Activated CD8-positive, alpha-beta memory T cell treated with anti-CD3 and anti-CD28 coated beads, Interleukin-2, amount 50 U/mL, for 24 hours (primary cell): ENCODE data around the gene FSIP2.
"Not testable (repeated sequence)": the region's sequence is repeated elsewhere in the genome, so short reads cannot be mapped to it uniquely, and the experiment has no call there.

ENCODE experiments used
- DNase-seq: peaks from one replicate; pipeline ENCODE4 v3.0.0-alpha.2; 2020; ENCODE audit errors: extremely low read depth

The FSIP2 gene

DNA sequence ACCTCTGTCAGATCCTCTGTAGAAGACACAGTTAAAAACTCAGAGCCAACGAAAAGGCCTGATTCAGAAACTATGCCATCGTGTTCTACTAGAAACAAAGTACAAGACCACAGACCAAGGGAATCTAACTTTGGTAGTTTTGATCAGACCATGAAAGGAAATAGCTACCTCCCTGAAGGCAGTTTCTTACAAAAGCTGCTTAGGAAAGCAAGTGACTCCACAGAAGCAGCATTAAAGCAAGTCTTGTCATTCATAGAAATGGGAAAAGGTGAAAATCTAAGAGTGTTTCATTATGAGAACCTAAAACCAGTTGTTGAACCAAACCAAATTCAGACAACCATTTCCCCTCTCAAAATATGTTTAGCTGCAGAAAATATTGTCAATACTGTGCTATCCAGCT lies 58.2 kb downstream of the FSIP2 start:
- no peak for DNase-seq

DNA sequence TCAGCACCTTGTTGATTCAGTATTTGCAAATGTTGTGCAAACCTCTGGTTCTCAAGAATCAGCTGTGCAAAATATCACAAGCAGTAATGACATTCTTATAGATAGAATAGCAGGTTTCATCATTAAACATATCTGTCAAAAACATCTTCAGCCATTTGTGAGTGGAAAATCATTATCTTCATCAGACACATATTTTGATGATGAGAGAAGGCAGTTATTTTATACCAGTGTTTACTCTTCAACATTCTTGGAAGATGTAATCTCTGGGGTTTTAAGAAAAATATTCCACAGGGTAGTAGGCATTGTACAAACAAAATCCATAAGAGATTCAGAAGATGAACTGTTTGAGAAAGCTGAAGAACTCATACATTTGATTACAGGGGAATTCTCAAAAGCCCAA lies 64.3 kb downstream of the FSIP2 start:
- no peak for DNase-seq

DNA sequence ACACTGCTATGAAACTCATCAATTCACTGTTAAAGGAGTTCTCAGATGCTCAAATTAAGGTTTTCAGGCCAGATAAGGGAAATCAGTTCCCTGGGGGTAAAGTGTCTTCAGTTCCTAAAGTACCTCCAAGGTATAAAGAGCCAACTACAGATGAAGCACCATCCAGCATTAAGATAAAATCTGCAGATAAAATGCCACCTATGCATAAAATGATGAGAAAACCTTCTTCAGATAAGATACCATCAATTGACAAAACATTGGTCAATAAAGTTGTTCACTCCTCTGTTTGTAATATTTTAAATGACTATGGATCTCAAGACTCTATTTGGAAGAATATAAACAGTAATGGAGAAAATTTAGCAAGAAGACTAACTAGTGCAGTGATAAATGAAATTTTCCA lies 68.2 kb downstream of the FSIP2 start:
- no peak for DNase-seq

DNA sequence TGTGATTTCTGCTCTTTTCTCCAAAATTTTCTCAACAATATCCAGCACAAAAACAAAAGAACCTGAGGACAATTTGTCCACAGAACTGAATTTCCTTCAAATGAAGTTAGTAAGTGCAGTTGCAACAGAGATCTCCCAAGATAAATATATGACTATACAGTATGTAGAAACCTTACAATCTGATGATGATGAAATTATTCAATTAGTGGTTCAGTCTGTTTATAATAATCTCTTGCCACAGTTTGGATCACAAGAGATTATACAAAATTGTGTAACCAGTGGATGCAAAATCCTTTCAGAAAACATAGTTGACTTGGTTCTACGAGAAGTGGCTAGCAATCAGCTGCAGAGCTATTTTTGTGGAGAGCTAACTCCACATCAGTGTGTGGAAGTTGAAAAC lies 68.7 kb downstream of the FSIP2 start:
- no peak for DNase-seq

DNA sequence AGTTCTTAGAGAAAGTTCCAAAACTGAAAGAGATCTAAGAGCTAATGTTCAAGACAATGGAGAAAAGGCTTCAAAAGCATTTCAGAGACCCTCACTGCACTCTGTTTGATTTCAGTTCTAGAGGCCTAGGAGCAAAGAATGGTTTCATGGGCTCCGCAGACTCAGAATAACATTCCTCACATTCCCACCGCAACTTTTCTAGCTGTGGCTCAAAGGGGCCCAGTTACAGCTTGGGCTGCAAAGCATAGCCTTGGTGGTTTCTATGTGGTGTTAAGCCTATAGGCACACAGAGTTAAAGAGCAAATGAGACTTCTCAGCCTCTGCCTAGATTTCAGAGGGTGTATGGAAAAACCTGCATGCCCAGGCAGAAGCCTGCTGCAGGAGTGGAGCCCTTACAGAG lies 73.0 kb downstream of the FSIP2 start:
- no peak for DNase-seq

DNA sequence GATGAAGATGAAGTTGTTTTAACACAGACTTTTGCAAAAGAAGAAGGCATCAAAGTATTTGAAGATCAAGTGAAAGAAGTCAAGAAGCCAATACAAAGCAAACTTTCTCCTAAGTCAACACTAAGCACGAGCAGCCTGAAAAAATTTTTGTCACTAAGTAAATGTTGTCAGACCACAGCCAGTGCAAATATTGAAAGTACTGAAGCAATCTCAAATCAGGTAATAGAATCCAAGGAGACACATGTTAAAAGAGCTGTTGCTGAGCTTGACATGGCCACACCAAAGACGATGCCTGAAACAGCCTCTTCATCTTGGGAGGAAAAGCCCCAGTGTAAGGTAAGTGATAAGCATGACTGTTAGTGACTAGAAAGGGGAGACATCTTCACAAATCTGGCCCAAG lies 75.1 kb downstream of the FSIP2 start:
- no peak for DNase-seq

DNA sequence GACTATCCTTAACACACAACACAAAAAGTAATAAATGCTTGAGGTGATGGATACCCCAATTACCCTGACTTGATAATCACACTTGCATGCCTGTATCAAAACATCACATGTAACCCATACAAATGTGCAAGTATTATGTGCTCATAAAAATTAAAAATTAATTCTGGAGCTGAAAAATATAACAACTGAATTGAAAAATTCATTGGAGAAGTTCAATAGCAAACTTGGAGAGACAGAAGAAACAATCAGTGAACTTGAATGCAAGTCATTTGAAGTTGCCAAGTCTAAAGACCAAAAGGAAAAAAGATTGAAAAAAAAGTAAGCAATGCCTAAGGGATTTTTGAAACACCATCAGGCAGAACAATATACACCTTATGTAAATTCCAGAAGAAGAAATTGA lies 79.4 kb downstream of the FSIP2 start:
- no peak for DNase-seq

DNA sequence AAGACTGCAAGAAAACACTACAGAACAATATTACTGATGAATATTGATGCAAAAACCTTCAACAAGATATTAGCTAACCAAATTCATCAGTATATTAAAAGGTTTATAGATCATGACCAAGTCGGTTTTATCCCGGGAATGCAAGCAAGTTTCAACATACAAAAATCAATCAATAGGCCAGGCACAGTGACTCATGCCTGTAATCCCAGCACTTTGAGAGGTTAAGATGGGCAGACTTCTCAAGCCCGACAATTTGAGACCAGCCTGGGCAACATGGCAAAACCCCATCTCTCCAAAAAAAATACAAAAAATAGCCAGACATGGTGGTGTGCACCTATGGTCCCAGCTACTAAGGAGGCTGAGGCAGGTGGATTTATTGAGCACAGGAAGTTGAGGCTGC lies 82.9 kb downstream of the FSIP2 start:
- no peak for DNase-seq

DNA sequence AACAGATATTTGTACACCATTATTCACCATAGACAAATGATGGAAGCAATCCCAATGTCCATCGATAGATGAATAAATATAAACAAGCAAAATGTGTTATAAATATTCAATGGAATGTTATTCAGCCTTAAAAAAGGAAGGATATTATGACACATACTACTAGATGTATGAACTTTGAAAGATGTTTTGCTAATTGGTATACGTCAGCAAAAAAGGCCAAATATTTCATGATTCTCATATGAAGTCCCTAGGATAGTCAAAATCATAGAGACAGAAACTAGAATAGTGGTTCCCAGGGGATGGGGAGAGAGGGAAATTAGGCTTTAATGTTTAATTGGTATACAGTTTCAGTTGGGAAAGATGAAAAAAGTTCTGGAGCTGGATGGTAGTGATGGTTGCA lies 85.2 kb downstream of the FSIP2 start:
- no peak for DNase-seq

DNA sequence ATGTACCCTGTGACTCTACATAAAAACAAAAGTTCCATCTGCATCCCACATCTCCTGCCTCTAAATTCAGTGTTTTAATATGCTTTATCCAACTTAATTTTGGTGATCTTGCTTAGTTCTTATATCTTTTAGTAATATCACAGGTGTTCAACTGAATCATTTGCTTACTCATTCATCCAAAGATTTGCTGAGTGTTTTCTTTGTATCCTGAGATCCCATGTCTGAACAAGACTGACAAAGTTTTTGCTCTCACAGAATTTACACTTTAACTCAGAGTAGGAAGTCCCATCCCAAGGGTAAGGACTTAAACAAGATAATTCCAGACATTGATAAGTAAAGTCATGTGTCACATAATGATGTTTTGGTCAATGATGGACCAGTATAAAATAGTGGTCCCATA lies 87.0 kb downstream of the FSIP2 start:
- no peak for DNase-seq

DNA sequence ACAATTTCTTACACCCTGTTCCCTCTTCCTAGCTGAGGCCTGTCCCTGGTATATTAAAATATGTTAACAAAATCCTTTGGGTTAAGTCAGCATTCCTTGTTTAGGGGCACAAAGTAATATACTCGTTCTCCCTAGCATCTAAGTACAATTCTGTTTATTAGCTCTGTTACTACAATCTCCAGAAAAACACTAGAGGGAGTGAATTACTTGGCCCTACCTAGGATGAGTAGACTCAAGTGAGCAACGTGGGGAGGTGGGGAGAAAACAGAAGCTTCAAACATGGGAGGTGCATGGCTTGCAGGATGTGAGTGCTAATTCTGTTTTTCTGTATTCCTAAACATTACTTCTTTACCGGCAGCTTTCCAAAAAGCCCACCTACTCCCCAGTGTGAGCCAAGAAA lies 89.7 kb downstream of the FSIP2 start:
- no peak for DNase-seq

DNA sequence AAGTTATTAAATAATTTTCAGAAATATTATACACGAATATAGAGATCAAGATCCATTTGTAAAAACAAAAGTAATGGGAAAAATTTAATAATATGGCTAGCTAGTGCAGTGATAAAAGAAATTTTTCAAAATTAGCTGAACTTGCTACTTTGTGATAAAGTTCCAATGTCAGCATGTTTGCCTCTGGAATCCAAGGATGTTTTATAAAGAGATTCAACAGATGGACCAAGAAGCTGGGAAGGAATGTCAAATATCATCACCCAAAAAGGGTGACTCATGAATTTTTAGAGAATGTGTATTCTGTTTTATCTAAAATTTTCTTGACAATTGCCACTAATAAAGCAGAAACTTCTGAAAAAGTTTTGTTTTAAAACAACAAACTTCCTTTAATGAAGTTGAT lies 95.3 kb downstream of the FSIP2 start:
- DNase-seq = no peak

DNA sequence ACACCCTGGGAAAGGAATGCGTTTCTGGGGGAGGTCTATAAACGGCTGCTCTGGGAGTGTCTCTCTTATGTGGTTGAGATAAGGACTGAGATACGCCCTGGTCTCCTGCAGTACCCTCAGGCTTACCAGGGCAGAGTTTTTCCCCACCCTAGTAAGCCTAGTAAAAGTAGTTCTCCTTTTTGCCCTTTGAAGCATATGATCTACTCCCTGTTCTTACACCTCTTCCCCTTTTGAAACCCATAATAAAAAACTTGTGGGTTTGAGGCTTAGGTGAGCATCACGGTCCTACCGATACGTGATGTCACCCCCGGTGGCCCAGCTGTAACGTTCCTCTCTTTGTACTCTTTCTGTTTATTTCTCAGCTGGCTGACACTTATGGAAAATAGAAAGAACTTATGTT lies 97.4 kb downstream of the FSIP2 start:
- DNase-seq = no peak

DNA sequence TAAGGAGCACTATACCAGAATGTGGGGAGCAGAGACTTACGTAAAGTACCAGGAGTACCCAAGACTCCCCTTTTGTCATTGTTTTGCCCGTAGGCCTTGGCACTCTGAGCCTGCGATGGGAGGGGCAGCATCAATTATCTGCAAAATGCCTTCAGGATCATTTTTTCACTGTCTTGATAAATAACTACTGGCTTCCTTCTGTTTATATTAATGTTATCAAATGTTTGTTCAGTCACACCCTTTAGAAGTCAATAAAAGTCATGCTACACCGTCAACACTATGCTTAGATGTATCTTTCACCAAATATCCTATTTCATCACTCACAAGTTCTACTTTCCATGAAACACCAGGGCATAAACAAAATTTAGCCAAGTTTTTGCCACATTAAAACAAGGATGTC lies 116.3 kb downstream of the FSIP2 start:
- DNase-seq = no peak

DNA sequence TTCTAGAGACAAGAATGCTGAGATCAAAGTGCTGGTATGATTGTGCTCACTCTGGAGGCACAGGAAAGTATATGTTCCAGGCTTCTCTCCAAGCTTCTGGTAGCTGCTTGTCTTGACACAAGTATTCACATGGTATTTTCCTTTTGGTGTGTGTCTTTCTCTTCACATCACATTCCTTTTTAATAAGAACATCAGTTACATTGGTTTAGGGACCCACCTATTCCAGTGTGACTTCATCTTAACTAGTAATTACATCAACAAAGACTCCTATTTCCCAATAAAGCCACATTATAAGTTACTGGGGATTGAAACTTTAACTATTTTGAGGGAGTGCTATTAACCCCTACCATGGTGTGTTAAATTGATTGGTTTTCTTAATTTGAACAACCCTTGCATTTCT lies 119.1 kb downstream of the FSIP2 start:
- no peak for DNase-seq

DNA sequence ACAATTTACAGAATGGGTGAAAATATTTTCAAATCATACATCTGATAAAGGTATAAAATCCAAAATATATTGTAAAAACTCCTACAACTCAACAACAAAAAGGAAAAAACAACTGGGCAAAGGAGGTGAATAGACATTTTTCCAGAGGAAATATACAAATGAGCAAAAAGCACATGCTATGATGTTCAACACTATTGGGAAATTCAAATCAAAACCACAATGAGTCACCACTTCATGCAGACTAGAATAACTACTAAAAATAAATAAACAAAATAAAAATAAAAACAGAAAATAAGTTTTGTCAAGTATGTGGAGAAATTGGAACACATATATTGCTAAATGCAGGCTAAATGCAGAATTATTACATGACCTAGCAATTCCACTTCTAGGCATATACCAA lies 120.9 kb downstream of the FSIP2 start:
- no peak for DNase-seq

DNA sequence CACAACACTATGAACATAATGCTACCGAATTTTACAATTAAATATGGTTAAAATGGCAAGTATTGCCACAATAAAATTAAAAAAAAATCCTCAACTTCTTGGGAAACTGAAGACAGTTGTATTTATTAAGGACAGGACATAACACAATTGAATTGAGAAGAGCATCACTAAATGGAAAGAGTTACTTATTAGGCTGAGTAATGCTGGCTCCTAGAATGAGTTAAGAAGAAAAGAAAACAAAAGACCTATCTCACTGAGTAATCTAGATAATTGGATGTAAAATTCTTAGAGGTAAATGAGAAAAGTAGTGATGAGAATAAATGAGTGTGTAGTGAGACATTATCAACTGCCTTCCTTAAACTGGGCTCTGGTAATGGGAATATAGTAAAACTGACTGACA lies 121.7 kb downstream of the FSIP2 start:
- no peak for DNase-seq

DNA sequence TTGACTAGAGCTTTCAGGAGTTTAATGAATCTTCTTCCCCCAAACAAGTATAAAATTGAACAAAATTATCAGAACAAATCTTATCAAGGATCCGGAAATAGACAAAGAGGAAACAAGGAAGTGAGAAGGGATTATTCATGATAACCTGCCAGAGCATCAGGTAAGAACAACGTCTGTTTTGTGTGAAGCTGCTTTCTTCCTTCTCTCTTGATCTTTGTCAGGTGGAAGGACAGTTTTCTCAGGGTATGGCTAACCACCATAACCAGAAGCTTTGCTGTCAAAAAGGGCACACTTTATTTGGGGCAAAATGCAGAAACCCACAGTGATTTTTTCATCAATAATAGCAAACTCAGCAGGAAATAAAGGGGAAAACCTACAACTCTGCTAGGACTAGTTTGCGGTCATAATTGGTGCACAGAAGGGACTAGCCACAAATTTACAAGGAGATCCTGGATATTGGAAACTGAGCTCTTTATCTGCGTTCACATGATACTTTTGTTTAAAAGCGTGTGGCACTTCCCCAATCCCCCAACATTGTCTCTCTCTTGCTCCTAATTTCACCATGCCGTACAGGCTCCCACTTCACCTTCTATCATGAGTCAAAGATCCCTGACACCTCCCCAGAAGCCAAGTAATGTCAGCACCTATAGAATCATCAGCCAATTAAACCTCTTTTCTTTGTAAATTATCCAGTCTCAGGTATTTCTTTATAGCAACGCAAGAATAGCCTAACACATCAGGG lies 124.2 kb downstream of the FSIP2 start:
- DNase-seq = no peak

DNA sequence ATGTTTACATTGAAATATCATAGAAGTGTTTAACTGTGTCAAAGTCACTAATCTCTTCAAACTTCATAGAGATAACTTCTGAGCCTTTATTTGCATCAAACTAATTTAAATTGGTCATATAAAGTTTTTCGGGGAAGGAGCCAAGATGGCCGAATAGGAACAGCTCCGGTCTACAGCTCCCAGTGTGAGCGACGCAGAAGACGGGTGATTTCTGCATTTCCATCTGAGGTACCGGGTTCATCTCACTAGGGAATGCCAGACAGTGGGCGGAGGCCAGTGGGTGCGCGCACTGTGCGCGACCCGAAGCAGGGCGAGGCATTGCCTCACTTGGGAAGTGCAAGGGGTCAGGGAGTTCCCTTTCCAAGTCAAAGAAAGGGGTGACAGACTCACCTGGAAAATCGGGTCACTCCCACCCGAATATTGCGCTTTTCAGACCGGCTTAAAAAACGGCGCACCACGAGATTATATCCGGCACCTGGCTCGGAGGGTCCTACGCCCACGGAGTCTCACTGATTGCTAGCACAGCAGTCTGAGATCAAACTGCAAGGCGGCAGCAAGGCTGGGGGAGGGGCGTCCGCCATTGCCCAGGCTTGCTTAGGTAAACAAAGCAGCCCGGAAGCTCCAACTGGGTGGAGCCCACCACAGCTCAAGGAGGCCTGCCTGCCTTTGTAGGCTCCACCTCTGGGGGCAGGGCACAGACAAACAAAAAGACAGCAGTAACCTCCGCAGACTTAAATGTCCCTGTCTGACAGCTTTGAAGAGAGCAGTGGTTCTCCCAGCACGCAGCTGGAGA lies 126.1 kb downstream of the FSIP2 start:
- not testable (repeated sequence) for DNase-seq

DNA sequence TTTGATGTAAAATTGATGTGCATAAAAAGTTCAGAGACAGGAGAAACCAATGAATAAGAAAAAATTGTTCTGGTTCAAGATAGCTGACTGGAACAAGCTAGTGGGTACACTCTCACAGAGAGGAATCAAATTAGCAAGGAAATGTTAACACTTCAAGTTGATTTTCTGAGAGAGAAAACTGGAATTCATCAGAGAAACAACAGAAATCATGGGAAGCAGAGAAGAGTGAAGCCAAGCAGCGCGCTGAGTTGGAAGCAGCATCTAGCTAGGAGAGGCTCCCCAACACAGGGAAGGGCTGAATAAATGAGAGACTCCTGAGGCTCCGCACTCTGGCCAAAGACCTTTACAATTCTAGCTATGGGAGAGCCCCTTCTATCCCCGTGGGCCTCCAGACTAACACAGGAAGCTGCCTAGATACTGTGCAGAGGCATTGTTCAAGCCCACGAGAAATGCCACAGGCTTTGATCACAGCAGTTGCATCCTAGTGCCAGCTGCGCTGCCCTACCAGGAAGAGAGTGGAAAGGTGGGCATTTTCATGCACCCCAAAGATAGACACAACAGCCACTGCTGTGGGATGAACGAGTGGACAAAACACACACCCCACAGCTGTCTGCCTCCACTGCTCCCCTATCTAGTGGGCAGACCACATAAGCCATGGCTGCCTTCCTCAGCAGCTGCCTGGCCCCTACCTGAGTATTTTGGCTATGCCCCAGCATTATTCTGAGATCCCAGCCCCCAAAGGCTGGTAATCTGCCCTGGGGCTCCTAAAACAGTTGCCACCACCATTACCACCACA lies 136.7 kb downstream of the FSIP2 start:
- no peak for DNase-seq

DNA sequence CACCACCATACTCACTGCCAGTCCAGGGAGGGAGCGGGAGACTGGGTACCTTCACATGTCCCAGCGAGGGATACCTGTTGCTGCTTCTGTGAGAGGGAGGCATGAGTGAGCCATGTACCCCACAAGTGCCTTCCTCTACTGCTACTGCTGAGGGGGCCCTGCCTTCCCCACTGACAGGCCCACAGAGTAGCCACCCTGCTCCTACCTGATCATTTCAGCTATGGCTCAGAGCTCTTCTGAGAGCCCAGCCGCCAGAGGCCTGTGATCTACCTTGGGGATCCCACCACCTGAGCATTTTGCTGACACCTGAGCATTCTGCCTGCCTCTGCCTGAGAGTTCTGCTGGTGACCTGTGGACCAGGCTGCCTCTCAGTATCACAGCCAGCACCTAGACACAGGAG lies 137.6 kb downstream of the FSIP2 start:
- DNase-seq = no peak

DNA sequence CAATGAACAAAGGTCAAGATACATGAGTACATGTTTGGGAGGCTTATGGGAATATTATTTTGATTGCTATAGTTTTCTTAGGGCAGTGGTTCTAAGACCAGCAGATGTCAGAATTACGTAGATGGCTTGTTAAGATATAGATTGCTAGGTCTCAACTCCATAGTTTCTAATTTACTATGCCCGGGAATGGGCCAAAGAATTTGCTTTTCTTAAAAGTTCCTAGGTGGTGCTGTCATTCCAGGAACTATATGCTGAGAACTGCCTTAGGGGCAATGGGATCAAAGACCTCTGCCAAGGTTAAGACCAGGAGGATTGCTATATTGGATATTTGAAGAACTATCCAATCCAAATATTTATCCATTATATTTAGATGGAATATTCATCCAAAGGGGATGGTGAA lies 141.8 kb downstream of the FSIP2 start:
- no peak for DNase-seq
